H1 (cell line): ENCODE results near the gene HSPBP1. TPM values are rescaled to one million over a fixed set of nuclear protein-coding genes. Genes with fewer than 3 reads are reported as not detected.

Source experiments
- CTCF ChIA-PET: fragments of 300-600 bp; sonication (Branson Sonifier 250); formaldehyde crosslinking; loops from one replicate; lab custom pipeline; 2021; ENCODE audit not compliant: partially characterized antibody; lab: Charles Lee
- POLR2A ChIA-PET: fragments of 300-600 bp; sonication (Branson Sonifier 250); formaldehyde crosslinking; loops from one replicate; lab custom pipeline; 2021; ENCODE audit warnings: inconsistent platforms; ENCODE audit not compliant: partially characterized antibody; lab: Charles Lee
- DNase-seq, 2 experiments: peaks; one replicate each; pipeline versions ENCODE4 v3.0.0 to v3.0.0-alpha.2; 2010 to 2022; ENCODE audit warnings: low spot score in 2 of 2, low read depth in 1 of 2, mixed read lengths in 1 of 2
- FAIRE-seq: peaks from 2 replicates; lab custom pipeline; 2011; peaks lifted over from hg19 to GRCh38; lab: Jason Lieb, UNC
- H2AFZ ChIP-seq: 2 replicates; pipeline ENCODE4 v1.8.1; 2012; ENCODE audit warnings: low read length, inconsistent platforms
- H2AK5ac ChIP-seq: 2 replicates; pipeline ENCODE4 v1.6.1; 2013; ENCODE audit warnings: low read depth, low read length
- H2BK120ac ChIP-seq: replicated peaks from 2 replicates; pipeline ENCODE3; 2013; ENCODE audit warnings: low read depth, low read length, inconsistent platforms
- H2BK12ac ChIP-seq: 2 replicates; pipeline ENCODE4 v1.6.1; 2013; ENCODE audit warnings: low read depth, low read length
- H2BK15ac ChIP-seq: 2 replicates; pipeline ENCODE4 v1.6.1; 2013; ENCODE audit warnings: low read length
- H2BK20ac ChIP-seq: 2 replicates; pipeline ENCODE4 v1.6.1; 2013; ENCODE audit warnings: low read length
- H2BK5ac ChIP-seq: 2 replicates; pipeline ENCODE4 v1.6.1; 2013; ENCODE audit warnings: low read depth, low read length
- H3K14ac ChIP-seq: 2 replicates; pipeline ENCODE4 v1.6.1; 2013; ENCODE audit warnings: inconsistent platforms; ENCODE audit not compliant: insufficient read length
- H3K18ac ChIP-seq: 2 replicates; pipeline ENCODE4 v1.6.1; 2013; ENCODE audit warnings: low read length; ENCODE audit errors: extremely low read depth
- H3K23ac ChIP-seq: 2 replicates; pipeline ENCODE4 v1.6.1; 2013; ENCODE audit warnings: inconsistent platforms; ENCODE audit not compliant: insufficient read length
- H3K23me2 ChIP-seq: 2 replicates; pipeline ENCODE4 v1.6.1; 2013; ENCODE audit warnings: low read depth, low read length
- H3K27ac ChIP-seq: 2 replicates; pipeline ENCODE4 v1.6.1; 2011; ENCODE audit warnings: low read depth, low read length, inconsistent platforms
- H3K27me3 ChIP-seq, 4 experiments: replicated peaks in 1 of 4; 1 replicate in 1 of 4; 2 replicates in 3 of 4; pipeline versions ENCODE4 v1.6.1 to v1.8.1; 2011 to 2013; ENCODE audit warnings: low read length in 3 of 4, mild to moderate bottlenecking in 3 of 4, inconsistent platforms in 2 of 4, mixed read lengths in 2 of 4, moderate library complexity in 1 of 4; ENCODE audit not compliant: control insufficient read depth in 3 of 4, insufficient read depth in 3 of 4; ENCODE audit errors: extremely low read depth in 1 of 4
- H3K36me3 ChIP-seq, 4 experiments: 2 replicates each; pipeline versions ENCODE4 v1.6.1 to v1.8.1; 2011 to 2013; ENCODE audit warnings: mild to moderate bottlenecking in 4 of 4, low read length in 3 of 4, moderate library complexity in 2 of 4, control low read depth in 1 of 4, inconsistent platforms in 1 of 4; ENCODE audit not compliant: insufficient read depth in 4 of 4, control insufficient read depth in 2 of 4
- H3K4ac ChIP-seq: replicated peaks from 2 replicates; pipeline ENCODE3; 2013; ENCODE audit warnings: low read length, low read depth, mixed read lengths, inconsistent platforms; ENCODE audit not compliant: insufficient read length
- H3K4me1 ChIP-seq, 4 experiments: replicated peaks in 1 of 4; 1 replicate in 1 of 4; 2 replicates in 3 of 4; pipeline versions ENCODE4 v1.6.1 to v1.8.1; 2011 to 2013; ENCODE audit warnings: low read length in 3 of 4, inconsistent platforms in 2 of 4, mixed read lengths in 1 of 4; ENCODE audit not compliant: insufficient read depth in 4 of 4, control insufficient read depth in 3 of 4
- H3K4me2 ChIP-seq, 2 experiments: 2 replicates each; pipeline versions ENCODE4 v1.6.1 to v1.8.1; 2011 to 2013; ENCODE audit warnings: low read depth in 2 of 2, low read length in 2 of 2, control low read depth in 1 of 2, inconsistent platforms in 1 of 2, mild to moderate bottlenecking in 1 of 2; ENCODE audit not compliant: insufficient read depth in 1 of 2
- H3K4me3 ChIP-seq, 4 experiments: fragments of 200-600, 300-600 bp in 1 of 4; sonication (generic), shearing (Covaris generic), sonication (Bioruptor Twin) in 1 of 4; 2 replicates each; pipeline versions ENCODE4 v1.5.1 to v1.8.1; 2011 to 2016; ENCODE audit warnings: low read length in 4 of 4, low read depth in 3 of 4, control low read depth in 2 of 4, inconsistent platforms in 2 of 4, mild to moderate bottlenecking in 2 of 4, mixed read lengths in 1 of 4, moderate library complexity in 1 of 4; ENCODE audit not compliant: insufficient read depth in 2 of 4; ENCODE audit errors: extremely low read depth in 1 of 4
- H3K56ac ChIP-seq: replicated peaks from 2 replicates; pipeline ENCODE3; 2013; ENCODE audit warnings: low read depth, mild to moderate bottlenecking, mixed read lengths, low read length, inconsistent platforms; ENCODE audit not compliant: insufficient read length
- H3K79me1 ChIP-seq: 2 replicates; pipeline ENCODE4 v1.6.1; 2013; ENCODE audit warnings: low read depth, low read length, control low read depth
- H3K79me2 ChIP-seq, 2 experiments: 2 replicates each; pipeline versions ENCODE4 v1.6.1 to v1.8.1; 2012 to 2013; ENCODE audit warnings: low read length in 2 of 2, mild to moderate bottlenecking in 2 of 2, inconsistent platforms in 1 of 2; ENCODE audit not compliant: insufficient read depth in 2 of 2, control insufficient read depth in 1 of 2
- H3K9ac ChIP-seq, 4 experiments: replicated peaks in 1 of 4; 1 replicate in 1 of 4; 2 replicates in 3 of 4; pipeline versions ENCODE4 v1.6.1 to v1.8.1; 2011 to 2013; ENCODE audit warnings: low read depth in 3 of 4, low read length in 3 of 4, control low read depth in 2 of 4, mild to moderate bottlenecking in 2 of 4, moderate library complexity in 2 of 4, inconsistent platforms in 1 of 4; ENCODE audit errors: extremely low read depth in 1 of 4
- H3K9me3 ChIP-seq, 2 experiments: 2 replicates each; pipeline versions ENCODE4 v1.6.1 to v1.8.1; 2012 to 2013; ENCODE audit warnings: mild to moderate bottlenecking in 2 of 2, moderate library complexity in 2 of 2, control low read depth in 1 of 2, inconsistent platforms in 1 of 2, low read depth in 1 of 2, low read length in 1 of 2, mixed read lengths in 1 of 2; ENCODE audit not compliant: insufficient read depth in 2 of 2
- H4K20me1 ChIP-seq, 2 experiments: replicated peaks in 1 of 2; 2 replicates each; pipeline versions ENCODE3 to v1.8.1; 2011 to 2013; ENCODE audit warnings: inconsistent platforms in 2 of 2, low read length in 2 of 2, mild to moderate bottlenecking in 1 of 2; ENCODE audit not compliant: insufficient read depth in 2 of 2, control insufficient read depth in 1 of 2
- H4K5ac ChIP-seq: 2 replicates; pipeline ENCODE4 v1.6.1; 2013; ENCODE audit warnings: low read length, low read depth, mixed read lengths, inconsistent platforms; ENCODE audit not compliant: insufficient read length
- H4K8ac ChIP-seq: 2 replicates; pipeline ENCODE4 v1.8.0; 2013; ENCODE audit warnings: mild to moderate bottlenecking, moderate library complexity, low read length, inconsistent platforms; ENCODE audit not compliant: insufficient read depth; ENCODE audit errors: extremely low read depth
- H4K91ac ChIP-seq: replicated peaks from 2 replicates; pipeline ENCODE3; 2013; ENCODE audit warnings: low read length, mixed read lengths, inconsistent platforms; ENCODE audit not compliant: insufficient read length
- ATF3 ChIP-seq: IDR thresholded peaks from 2 replicates; pipeline ENCODE4 v1.6.1; 2011; ENCODE audit warnings: low read depth, mild to moderate bottlenecking, low read length; ENCODE audit not compliant: insufficient read depth
- JUND ChIP-seq: IDR thresholded peaks from 2 replicates; pipeline ENCODE4 v1.6.1; 2011; ENCODE audit warnings: mild to moderate bottlenecking, improper control_type of control experiment, low read length
- PHF8 ChIP-seq: fragments of 200-600 bp; sonication (generic); conservative IDR thresholded peaks from 2 replicates; pipeline ENCODE4 v1.7.1; 2012; ENCODE audit warnings: low read depth, mild to moderate bottlenecking, inconsistent platforms, low read length, moderate library complexity
- WGBS, 2 experiments: shearing (Covaris generic) in 1 of 2; methylation state at CpG; one replicate each; pipeline versions ENCODE4 v1.1.6 to v1.1.7; 2013 to 2015; ENCODE audit warnings: low lambda C conversion rate in 2 of 2, mixed read lengths in 2 of 2, inconsistent platforms in 1 of 2, low coverage in 1 of 2, missing lambda C conversion rate in 1 of 2; ENCODE audit not compliant: insufficient replicate concordance in 2 of 2, insufficient coverage in 1 of 2, insufficient read length in 1 of 2; ENCODE audit errors: extremely low coverage in 1 of 2, missing lambda C conversion rate in 1 of 2; 5-methylcytosine and 5-hydroxymethylcytosine counted together
- polyA plus RNA-seq, 7 experiments: library from polyadenylated mRNA; depleted of rRNA in 3 of 7; stranded (reverse) in 5 of 7; unstranded in 2 of 7; fragments of >200 nt in 5 of 7; fragments of 200-250 nt in 2 of 7; gene quantifications; 1 replicate in 5 of 7; 2 replicates in 1 of 7; 4 replicates in 1 of 7; pipeline versions ENCODE4 v1.2.1 to v1.2.3, GENCODE V29; 2011 to 2013; ENCODE audit warnings: missing spikeins in 2 of 7, mixed read lengths in 2 of 7
- total RNA-seq: library from RNA; stranded (reverse); fragmentation: NEBNext Ultra II Directional; extraction: Animal tissue kit (Norgen Biotek cat#: 25700); gene quantifications from 2 replicates; pipeline ENCODE4 v1.2.1, GENCODE V29; 2021

Gene HSPBP1
- total and polyA plus RNA-seq, 2 of the 8 experiments (the other 6 are each of a cell fraction or from before 2014, with no cell fraction given) = 63.4 to 100 TPM

- H3K23me2 ChIP-seq = peaks cover 5% of the 10 kb centered on the region; the same call in 1 of the 2 replicates
- H2BK15ac ChIP-seq = no peak overlapping the region
- H3K36me3 ChIP-seq = peaks cover 4 to 20% (median 12%) of the 10 kb centered on the region in 4 experiments; a peak in 6 of 8 replicates
- DNase-seq (no peak), FAIRE-seq (no peak)
- no peak overlapping the region for H3K14ac ChIP-seq
- 90% methylated on average over 18 of the region's 18 CpGs; no CpG with 5 or more reads in 1 of the 2 experiments for WGBS, 2 experiments
- ChIA-PET CTCF (interaction anchor here (0.8 to 0.9 kb wide), 2 partner anchors 16 to 25 kb away, joined by 3 to 5 read pairs; no protein-coding TSS in a partner anchor), POLR2A (interaction anchor here (0.5 to 1.1 kb wide), 4 partner anchors 74 to 339 kb away, joined by 3 read pairs; partner anchors contain the start of genes UBE2S and ZNF784)
- no peak overlapping the region; the same call in 1 of the 2 replicates for H3K27ac ChIP-seq
- H4K5ac ChIP-seq = no peak overlapping the region
- no peak overlapping the region for H3K23ac ChIP-seq
- no peaks in the 10 kb centered on the region for H3K27me3 ChIP-seq
- no peak overlapping the region for H3K4ac ChIP-seq
- H3K9me3 ChIP-seq = no peaks in the 10 kb centered on the region; a peak in 1 of 4 replicates
- no peak overlapping the region for H2BK120ac ChIP-seq
- H3K9ac ChIP-seq = peak overlapping the region in 1 of 4 experiments; percentile 37; a peak in 3 of 7 replicates
- no peak overlapping the region for H4K91ac ChIP-seq
- peak overlapping the region; percentile 62 to 64 for H3K4me2 ChIP-seq
- no peak overlapping the region for H2AK5ac ChIP-seq
- H3K79me1 ChIP-seq = peaks cover 11% of the 10 kb centered on the region; the same call in 1 of the 2 replicates
- H3K4me1 ChIP-seq = peaks cover 3 to 13% (median 8%) of the 10 kb centered on the region in 4 experiments
- H2BK20ac ChIP-seq = no peak overlapping the region
- peak overlapping the region in 2 of 4 experiments; percentile 54 to 69; a peak in 4 of 8 replicates for H3K4me3 ChIP-seq
- no peak overlapping the region for H2BK12ac ChIP-seq
- H4K20me1 ChIP-seq = no peaks in the 10 kb centered on the region
- H3K79me2 ChIP-seq = peaks cover 0 to 11% of the 10 kb centered on the region in 2 experiments; a peak in 2 of 4 replicates
- 0 out of 2 replicates have a peak overlapping the region, but pooled peaks have one; percentile 5 for H2BK5ac ChIP-seq
- H4K8ac ChIP-seq = peak overlapping the region; percentile 6; the same call in 1 of the 2 replicates
- no peak overlapping the region for H3K18ac ChIP-seq
- TF ChIP-seq JUND (no peak), ATF3 (no peak), PHF8 (no peak)
- H3K56ac ChIP-seq = no peak overlapping the region
- H2AFZ ChIP-seq = no peak overlapping the region
These were observed 5.5 kb upstream of the HSPBP1 start for GRCh38 chr19:55285229-55285890.
